ENCODE measurements around the gene GALNT2.

The GALNT2 gene

GRCh38 chr1:230301822-230302221, 234.8 kb downstream of the GALNT2 start:
- no peak for DNase-seq (ENCODE audit: low spot score)

DNA sequence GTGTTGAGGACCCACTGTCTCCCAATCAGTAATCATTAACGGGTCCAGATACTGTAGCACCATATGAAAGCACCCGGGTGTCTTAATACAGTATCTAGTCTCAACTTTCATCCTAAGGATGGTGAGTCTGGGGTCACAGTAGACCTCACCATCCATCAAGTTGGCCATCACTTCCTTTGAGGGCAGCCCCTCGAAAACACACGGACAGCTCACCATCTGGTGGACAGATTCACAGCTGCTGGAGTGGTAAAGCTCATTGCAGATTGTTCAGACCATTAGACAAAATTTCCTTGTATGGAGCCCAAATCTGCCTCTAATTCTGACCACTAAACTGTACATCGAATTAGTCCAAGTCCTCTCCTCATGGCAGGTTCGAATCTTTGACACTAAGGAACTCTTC, 236.0 kb downstream of the GALNT2 start:
- DNase-seq (ENCODE audit: low spot score) = no peak

DNA sequence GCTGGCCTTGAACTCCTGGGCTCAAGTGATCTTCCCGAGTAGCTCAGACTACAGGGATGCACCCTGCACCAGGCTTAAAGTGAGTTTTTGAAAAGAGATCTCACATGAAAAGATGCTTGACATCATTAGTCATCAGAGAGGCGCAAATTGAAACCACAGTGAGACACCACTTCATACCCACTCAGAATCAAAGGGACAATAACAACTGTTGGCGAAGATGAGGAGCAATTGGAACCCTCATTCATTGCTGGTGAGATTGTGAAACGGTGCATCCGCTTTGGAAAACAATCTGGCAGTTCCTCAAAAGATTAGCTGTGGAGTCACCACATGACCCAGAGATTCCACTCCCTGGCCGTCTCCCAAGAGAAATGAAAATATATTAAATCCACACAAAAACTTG, 236.8 kb downstream of the GALNT2 start:
- DNase-seq (ENCODE audit: low spot score) = no peak

DNA sequence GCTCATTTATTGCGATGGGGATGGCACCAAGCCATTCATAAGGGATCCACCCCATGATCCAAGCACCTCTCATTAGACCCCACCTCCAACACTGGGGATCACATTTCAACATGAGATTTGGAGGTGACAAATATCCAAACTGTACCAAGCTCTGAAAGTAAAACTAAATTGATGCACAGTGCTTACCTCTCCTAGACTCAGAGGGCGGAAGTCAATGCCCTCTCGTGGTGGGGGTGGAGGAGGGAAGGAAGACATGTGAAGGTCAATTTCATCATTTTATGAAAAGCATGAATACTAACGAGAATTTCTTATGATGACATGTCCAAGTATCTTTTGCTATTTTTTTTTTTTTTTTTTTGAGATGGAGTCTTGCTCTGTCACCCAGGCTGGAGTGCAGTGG, 239.1 kb downstream of the GALNT2 start:
- no peak for DNase-seq (ENCODE audit: low spot score)

GRCh38 chr1:230307213-230307612, 240.2 kb downstream of the GALNT2 start:
- no peak for DNase-seq (ENCODE audit: low spot score)

DNA sequence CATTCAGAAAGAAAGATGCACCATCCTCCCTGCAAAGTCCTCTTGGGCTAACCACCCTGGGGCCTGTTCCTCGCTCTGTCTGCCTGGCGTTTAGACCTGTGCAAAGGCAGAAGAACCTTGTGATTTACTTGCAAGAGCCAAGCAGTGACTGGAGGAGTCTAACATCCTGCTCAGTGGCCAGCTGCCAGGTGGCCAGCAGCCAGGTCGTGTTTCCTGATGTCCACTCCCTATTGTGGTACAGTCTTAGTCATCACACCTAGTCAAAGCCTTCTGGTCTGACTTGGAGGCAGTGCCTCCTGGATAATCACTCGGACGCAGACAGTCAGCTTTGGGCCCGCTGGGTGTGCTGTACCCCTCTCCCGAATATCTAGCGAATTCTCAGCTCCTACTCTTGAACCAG, 241.0 kb downstream of the GALNT2 start:
- DNase-seq (ENCODE audit: low spot score) = peak; percentile 51

- DNase-seq (ENCODE audit: low spot score) = no peak
Measured at GRCh38 chr1:230308821-230309220, 241.8 kb downstream of the GALNT2 start.

DNA sequence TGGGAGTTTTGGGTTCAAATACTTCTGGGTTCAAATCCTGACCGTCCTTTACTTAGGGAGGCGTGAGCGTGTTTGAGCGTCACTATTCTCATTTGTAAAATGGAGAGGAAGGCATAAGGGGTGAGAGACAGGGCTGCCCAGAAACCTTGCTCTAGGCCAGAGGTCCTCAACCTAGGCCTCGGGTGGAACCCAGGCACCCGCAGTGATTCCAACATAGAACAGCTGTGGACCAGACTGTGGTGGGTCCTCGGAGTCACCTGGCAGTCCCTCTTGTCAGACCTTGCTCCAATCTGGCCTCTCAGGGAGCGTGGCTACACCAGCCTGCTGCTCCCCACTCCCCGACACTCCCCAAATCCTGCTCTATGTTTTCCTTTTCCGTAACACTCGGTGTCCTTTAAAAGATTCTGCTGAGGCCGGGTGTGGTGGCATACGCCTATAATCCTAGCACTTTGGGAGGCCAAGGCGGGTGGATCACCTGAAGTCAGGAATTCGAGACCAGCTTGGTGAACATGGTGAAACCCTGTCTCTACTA, 242.7 kb downstream of the GALNT2 start:
- DNase-seq (ENCODE audit: low spot score) = no peak

DNA sequence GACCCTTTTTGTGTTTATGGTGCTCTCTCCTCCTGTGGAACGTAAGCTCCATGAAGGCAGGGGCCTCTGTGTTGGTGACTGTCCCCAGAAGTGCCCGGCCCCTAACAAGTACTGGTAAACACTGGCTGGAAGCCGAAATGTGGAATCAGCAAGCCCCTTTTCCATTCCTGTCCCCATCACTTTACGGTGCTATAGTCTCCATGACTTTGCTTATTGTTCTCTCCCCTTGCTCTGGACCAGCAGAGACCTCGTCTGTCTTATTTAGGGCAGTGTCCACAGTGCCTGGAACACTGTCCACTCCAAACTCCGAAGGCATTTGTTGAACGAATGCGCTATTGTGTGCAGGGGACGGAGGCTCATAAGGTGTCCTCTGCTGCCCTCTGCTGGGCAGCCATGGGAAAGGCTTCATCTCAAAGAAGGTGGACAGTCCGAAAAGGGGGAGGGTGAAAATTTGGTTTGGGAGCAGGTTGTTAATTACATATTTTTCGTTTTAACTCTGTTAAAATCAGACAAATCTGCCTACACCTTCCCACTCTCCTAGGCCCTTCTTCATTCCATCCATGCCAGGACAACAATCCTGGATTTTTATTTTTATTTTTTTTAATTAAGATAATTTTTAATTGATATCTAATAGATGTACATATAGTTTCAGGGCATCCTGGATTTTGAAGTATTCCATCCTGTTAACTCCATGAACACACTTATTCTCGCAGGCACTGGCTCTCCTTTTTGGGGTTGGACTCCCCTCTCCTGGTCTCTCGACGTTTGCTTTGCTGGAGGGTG, 243.5 kb downstream of the GALNT2 start:
- DNase-seq (ENCODE audit: low spot score) = peak; percentile 58

- DNase-seq (ENCODE audit: low spot score) = no peak
Measured at GRCh38 chr1:230312676-230313075, 245.6 kb downstream of the GALNT2 start.

GRCh38 chr1:230313453-230314141, 246.6 kb downstream of the GALNT2 start:
- no peak for DNase-seq (ENCODE audit: low spot score)

GRCh38 chr1:230314142-230314470, 247.1 kb downstream of the GALNT2 start:
- DNase-seq (ENCODE audit: low spot score) = no peak

GRCh38 chr1:230315099-230315498, 248.1 kb downstream of the GALNT2 start:
- DNase-seq (ENCODE audit: low spot score) = no peak

GRCh38 chr1:230316864-230317745, 250.1 kb downstream of the GALNT2 start:
- no peak for DNase-seq (ENCODE audit: low spot score)

GRCh38 chr1:230317823-230318819, 251.1 kb downstream of the GALNT2 start:
- DNase-seq (ENCODE audit: low spot score) = no peak

DNA sequence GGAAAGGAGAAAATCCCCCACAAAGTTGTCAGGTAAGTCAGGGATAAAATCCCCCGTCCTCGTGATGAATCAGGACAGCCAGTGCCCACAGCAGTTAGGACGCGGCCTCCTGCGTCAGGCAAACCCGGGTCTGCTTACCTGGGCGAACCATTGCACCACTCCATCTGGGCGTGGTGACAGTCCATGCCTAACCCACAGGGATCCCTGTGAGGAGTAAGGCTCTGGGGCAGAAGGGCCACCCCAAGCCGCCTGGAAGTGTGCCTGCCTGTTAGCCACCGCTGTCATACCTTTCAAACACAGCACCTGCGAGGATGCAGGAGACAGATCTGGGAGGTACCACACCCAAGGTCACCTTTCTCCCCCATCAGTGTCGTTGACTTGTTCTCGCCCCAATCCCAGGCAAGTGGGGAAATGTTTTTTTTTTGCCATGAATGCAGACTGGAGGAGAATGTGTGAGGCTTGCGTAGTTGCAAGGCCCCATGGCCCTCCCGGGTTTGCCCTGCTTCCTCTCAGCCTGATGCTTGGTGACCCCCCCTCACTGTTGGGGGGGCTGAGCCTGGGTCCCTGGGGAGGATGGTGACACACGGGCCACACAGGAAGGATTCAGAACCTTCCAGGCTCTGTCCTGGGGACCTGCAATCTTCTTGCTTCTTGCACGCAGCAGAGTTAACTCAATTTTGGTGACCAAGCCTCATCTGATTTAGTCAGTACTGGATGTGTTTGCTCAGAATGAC, 252.1 kb downstream of the GALNT2 start:
- DNase-seq (ENCODE audit: low spot score) = no peak

GRCh38 chr1:230320804-230321203, 253.8 kb downstream of the GALNT2 start:
- no peak for DNase-seq (ENCODE audit: low spot score)

DNA sequence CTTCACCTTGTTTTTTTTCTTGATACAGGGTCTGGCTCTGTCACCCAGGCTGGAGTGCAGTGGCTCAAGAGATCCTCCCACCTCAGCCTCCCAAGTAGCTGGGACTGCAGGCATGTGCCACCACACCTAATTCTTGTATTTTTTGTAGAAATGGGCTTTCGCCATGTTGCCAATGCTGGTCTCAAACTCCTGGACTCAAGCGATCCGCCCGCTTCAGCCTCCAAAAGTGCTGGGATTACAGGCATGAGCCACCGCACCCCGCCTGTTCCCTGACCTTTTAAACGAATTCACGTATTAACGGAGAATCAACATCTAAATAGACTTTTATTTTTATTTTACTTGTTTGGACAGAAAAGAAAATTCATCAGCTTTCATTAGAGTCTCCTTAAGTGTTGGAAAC, 254.3 kb downstream of the GALNT2 start:
- no peak for DNase-seq (ENCODE audit: low spot score)

GRCh38 chr1:230321741-230322420, 254.8 kb downstream of the GALNT2 start:
- no peak for DNase-seq (ENCODE audit: low spot score)

DNA sequence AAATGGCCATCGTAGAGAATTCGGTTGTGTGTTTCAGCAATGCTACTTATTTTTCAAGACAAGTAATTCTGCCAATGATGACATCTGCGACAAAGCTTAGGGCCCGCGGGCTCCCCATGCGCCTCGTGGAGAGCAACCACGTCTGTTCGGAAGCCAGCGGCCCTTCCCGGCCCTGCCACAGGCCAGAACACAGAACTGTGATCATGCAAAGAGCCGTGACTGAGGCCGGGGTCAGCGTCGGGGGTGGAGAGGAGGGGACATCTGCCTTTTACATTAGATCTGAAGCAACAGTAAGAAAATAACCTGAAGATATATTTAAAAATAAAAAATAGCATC, 255.4 kb downstream of the GALNT2 start:
- no peak for DNase-seq (ENCODE audit: low spot score)

All from RKO (cell line).